ENCODE measurements around the gene STKLD1. TPM values are rescaled to one million over a fixed set of nuclear protein-coding genes. Genes with fewer than 3 reads are reported as not detected.

STKLD1 gene
- total and polyA plus RNA-seq, 3 donors from 2014 or later, result 8.4 to 33.1 (median 20.9) TPM

DNA sequence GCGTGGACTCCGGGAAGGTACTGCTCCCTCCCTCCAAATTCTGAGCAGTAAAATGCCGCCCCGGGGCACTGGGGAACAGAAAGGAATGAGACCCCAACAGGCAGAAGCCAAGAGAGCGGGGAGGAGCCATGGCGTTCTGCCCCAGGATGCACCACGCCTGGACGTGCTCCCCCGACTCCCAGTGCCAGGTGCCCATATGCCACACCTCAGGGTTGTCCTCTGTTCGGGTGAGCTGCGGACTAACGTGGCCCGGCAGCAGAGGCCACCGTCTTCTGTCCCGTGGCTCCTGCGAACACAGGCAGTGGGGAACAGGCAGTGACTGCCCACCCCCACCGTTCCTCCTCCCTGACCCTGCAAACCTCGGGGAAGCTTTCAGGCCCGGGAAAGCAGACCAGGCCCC, 44.9 kb upstream of the STKLD1 start:
- Histone ChIP-seq H3K4me3 (no peak overlapping the region), H3K9me3 (no peaks in the 10 kb centered on the region), H3K36me3 (ENCODE audit: low read depth, missing control alignments) (no peaks in the 10 kb centered on the region), H3K4me1 (peaks cover 8% of the 10 kb centered on the region), H3K27me3 (no peaks in the 10 kb centered on the region), H3K27ac (no peak overlapping the region)
- no peak for DNase-seq
- WGBS, 2 donors, result 49 to 67% methylated on average over 9 to 19 of the region's 19 CpGs
- no peak for TF ChIP-seq POLR2A (IDR thresholded peaks at IDR 0.05)
- TF ChIP-seq, protein P1, sequence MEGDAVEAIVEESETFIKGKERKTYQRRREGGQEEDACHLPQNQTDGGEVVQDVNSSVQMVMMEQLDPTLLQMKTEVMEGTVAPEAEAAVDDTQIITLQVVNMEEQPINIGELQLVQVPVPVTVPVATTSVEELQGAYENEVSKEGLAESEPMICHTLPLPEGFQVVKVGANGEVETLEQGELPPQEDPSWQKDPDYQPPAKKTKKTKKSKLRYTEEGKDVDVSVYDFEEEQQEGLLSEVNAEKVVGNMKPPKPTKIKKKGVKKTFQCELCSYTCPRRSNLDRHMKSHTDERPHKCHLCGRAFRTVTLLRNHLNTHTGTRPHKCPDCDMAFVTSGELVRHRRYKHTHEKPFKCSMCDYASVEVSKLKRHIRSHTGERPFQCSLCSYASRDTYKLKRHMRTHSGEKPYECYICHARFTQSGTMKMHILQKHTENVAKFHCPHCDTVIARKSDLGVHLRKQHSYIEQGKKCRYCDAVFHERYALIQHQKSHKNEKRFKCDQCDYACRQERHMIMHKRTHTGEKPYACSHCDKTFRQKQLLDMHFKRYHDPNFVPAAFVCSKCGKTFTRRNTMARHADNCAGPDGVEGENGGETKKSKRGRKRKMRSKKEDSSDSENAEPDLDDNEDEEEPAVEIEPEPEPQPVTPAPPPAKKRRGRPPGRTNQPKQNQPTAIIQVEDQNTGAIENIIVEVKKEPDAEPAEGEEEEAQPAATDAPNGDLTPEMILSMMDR (IDR thresholded peaks at IDR 0.05), result no peak
- intact Hi-C loops (cut with DNase I; ENCODE audit: low total_unique reads), result no loop called here

DNA sequence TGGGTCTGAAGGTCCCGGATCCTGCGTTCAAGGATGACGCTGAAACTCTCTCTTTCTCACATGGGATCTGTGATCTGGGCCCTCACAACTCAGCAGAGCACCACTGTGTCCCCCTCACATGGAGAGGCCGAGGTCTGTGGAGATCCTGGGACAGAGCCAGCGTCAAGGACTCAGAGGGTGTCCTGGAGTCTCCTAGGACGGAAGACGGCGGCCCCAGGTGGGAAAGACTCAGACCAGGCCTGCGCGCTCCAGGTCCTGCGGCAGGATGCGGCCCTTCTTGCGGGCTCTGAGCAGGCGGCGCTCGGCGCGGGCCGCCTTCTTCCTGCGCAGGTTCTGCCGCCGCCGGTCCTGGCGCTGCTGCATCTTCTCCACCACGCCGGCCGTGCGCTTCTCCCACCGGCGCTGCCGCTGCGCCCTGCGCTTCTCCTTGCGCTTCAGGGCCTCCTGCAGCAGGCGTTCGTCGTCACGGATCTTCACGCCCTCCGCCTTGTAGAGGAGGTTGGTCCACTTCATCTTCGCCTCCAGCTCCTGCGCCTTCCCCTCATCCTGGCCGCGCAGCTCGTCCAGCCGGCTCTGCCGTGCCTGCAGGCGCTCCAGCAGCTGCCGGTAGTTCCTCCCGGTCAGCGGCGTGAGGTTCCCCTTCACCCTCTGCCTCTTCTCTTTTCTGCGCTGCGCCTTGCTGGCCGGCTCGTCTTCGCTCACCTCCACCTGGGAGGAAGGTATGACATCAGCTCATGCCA, 44.4 kb upstream of the STKLD1 start:
- no peak for DNase-seq
- Histone ChIP-seq H3K9me3 (no peaks in the 10 kb centered on the region), H3K4me1 (peaks cover 13% of the 10 kb centered on the region), H3K4me3 (no peak overlapping the region), H3K27ac (no peak overlapping the region), H3K27me3 (no peaks in the 10 kb centered on the region), H3K36me3 (ENCODE audit: low read depth, missing control alignments) (no peaks in the 10 kb centered on the region)
- WGBS, 2 donors, result 77 to 83% methylated on average over 36 to 57 of the region's 57 CpGs
- TF ChIP-seq POLR2A (IDR thresholded peaks at IDR 0.05), result no peak
- TF ChIP-seq, protein P1 (IDR thresholded peaks at IDR 0.05), result no peak
- intact Hi-C loops (cut with DNase I; ENCODE audit: low total_unique reads), result no loop called here

DNA sequence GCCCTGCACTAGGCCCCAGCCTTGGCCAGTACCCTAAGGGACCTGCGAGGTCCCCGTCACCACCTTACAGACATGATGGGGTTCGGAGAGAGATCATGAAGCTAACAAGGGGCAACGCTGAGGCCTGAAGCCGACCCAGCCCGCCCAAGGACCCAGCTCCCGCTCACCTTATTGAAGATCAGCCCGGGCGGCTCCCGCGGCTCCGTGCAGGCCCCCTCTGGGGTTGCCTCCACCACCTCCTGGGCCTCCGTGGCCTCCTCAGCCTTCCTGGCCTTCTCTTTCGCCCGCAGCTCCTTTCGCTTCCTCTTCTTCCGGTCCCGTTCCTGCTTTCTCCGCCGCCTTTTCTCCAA, 43.8 kb upstream of the STKLD1 start:
- Histone ChIP-seq H3K4me3 (no peak overlapping the region), H3K27me3 (no peaks in the 10 kb centered on the region), H3K36me3 (ENCODE audit: low read depth, missing control alignments) (no peaks in the 10 kb centered on the region), H3K4me1 (peaks cover 13% of the 10 kb centered on the region), H3K27ac (no peak overlapping the region), H3K9me3 (no peaks in the 10 kb centered on the region)
- WGBS, 2 donors, result 76 to 82% methylated on average over 16 to 20 of the region's 20 CpGs
- DNase-seq, result no peak
- TF ChIP-seq, protein P1 (IDR thresholded peaks at IDR 0.05), result no peak
- no peak for TF ChIP-seq POLR2A (IDR thresholded peaks at IDR 0.05)
- intact Hi-C loops (cut with DNase I; ENCODE audit: low total_unique reads), result no loop called here

DNA sequence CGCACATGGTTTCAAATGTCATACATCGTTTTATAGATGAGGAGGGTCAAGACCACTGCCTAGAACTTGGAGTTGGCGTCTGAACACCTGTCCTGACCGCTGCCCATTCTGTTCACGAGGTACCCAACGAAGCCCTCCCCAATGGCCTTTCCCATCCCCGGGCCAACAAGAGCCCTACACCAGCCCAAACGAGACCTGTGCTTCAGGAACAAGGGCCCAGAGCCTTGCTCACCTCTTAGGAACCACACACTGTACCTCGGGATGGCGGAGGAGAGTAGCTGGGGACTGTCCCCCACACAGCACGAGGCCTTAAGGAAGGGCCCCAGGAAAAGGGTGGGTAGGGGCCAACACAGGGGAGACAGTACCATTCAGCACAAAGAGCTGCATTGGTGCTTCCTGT, 43.2 kb upstream of the STKLD1 start:
- H3K27me3 ChIP-seq, result no peaks in the 10 kb centered on the region
- no peak overlapping the region for H3K4me3 ChIP-seq
- DNase-seq, result no peak
- H3K36me3 ChIP-seq (ENCODE audit: low read depth, missing control alignments), result no peaks in the 10 kb centered on the region
- no peaks in the 10 kb centered on the region for H3K9me3 ChIP-seq
- no peak overlapping the region for H3K27ac ChIP-seq
- intact Hi-C loops (cut with DNase I; ENCODE audit: low total_unique reads), result no loop called here
- TF ChIP-seq POLR2A (IDR thresholded peaks at IDR 0.05), result no peak
- TF ChIP-seq, protein P1 (IDR thresholded peaks at IDR 0.05), result no peak
- H3K4me1 ChIP-seq, result peaks cover 13% of the 10 kb centered on the region
- WGBS, 2 donors, result 89 to 90% methylated on average over 10 to 11 of the region's 11 CpGs

DNA sequence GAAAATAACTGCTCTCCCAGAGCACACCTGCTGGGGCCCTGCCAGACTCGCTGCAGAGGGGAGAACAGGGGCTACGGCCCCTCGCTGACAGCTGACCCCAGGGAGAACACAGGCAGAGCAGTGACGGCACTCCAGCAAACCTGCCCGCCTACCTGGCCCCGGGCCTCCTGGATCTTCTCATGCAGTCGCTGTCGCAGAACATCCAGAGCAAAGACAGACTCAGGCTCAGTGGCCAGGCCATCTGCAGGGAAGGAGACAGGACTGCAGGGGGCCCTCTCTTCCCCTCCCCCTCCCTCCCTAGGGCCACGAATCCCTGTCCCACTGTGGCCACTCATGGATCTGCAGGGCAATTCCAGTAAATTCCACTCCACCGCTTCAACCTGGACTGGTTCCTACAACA, 42.6 kb upstream of the STKLD1 start:
- no peaks in the 10 kb centered on the region for H3K36me3 ChIP-seq (ENCODE audit: low read depth, missing control alignments)
- intact Hi-C loops (cut with DNase I; ENCODE audit: low total_unique reads), result no loop called here
- H3K9me3 ChIP-seq, result no peaks in the 10 kb centered on the region
- no peak for DNase-seq
- H3K4me1 ChIP-seq, result peaks cover 13% of the 10 kb centered on the region
- WGBS, 2 donors, result 90% methylated on average over 8 to 10 of the region's 10 CpGs
- TF ChIP-seq, protein P1 (IDR thresholded peaks at IDR 0.05), result no peak
- TF ChIP-seq POLR2A (IDR thresholded peaks at IDR 0.05), result no peak
- H3K27me3 ChIP-seq, result no peaks in the 10 kb centered on the region
- H3K27ac ChIP-seq, result no peak overlapping the region
- H3K4me3 ChIP-seq, result no peak overlapping the region
